DOHH2 (cell line): ENCODE results near the gene KCNK1.

ENCODE experiments used
- H3F3A ChIP-seq: fragments of 200-600 bp; sonication (generic), shearing (Covaris generic); 2 replicates; pipeline ENCODE4 v1.6.0; 2016; ENCODE audit warnings: antibody characterized with exemption, mild to moderate bottlenecking; ENCODE audit not compliant: control insufficient read depth, insufficient read depth
- H3K27ac ChIP-seq: fragments of 200-600 bp; sonication (generic); 2 replicates; pipeline ENCODE4 v1.5.1; 2014; ENCODE audit warnings: low read depth, mild to moderate bottlenecking, low read length, moderate library complexity
- H3K27me3 ChIP-seq: fragments of 200-600 bp; sonication (generic); 2 replicates; pipeline ENCODE4 v1.6.1; 2014; ENCODE audit warnings: mild to moderate bottlenecking, low read length, mixed read lengths; ENCODE audit not compliant: control insufficient read depth
- H3K36me3 ChIP-seq: fragments of 200-600 bp; sonication (generic); 2 replicates; pipeline ENCODE4 v1.6.1; 2014; ENCODE audit warnings: mild to moderate bottlenecking, low read length, moderate library complexity, mixed read lengths; ENCODE audit not compliant: control insufficient read depth
- H3K4me1 ChIP-seq: fragments of 200-600 bp; sonication (generic); 2 replicates; pipeline ENCODE4 v1.6.1; 2014; ENCODE audit warnings: mild to moderate bottlenecking, low read length, mixed read lengths; ENCODE audit not compliant: control insufficient read depth
- H3K4me2 ChIP-seq: fragments of 200-600 bp; sonication (generic); 2 replicates; pipeline ENCODE4 v1.6.0; 2014; ENCODE audit warnings: mild to moderate bottlenecking, low read length, moderate library complexity
- H3K4me3 ChIP-seq: fragments of 200-600 bp; sonication (generic); 2 replicates; pipeline ENCODE4 v1.5.1; 2014; ENCODE audit warnings: mild to moderate bottlenecking, low read length, mixed read lengths
- H3K79me2 ChIP-seq: fragments of 200-600 bp; sonication (generic); 2 replicates; pipeline ENCODE4 v1.6.1; 2014; ENCODE audit warnings: mild to moderate bottlenecking, low read length, mixed read lengths; ENCODE audit not compliant: control insufficient read depth
- H3K9me2 ChIP-seq: fragments of 200-600 bp; sonication (generic); replicated peaks from 2 replicates; pipeline ENCODE4 v1.6.1; 2014; ENCODE audit warnings: mild to moderate bottlenecking, low read length, mixed read lengths; ENCODE audit not compliant: control insufficient read depth
- H3K9me3 ChIP-seq: fragments of 200-600 bp; sonication (generic); 2 replicates; pipeline ENCODE4 v1.6.1; 2014; ENCODE audit warnings: antibody characterized with exemption, low read length, mixed read lengths; ENCODE audit not compliant: control insufficient read depth, insufficient read depth
- H4K20me1 ChIP-seq: fragments of 200-600 bp; sonication (generic); 2 replicates; pipeline ENCODE4 v1.6.0; 2014; ENCODE audit warnings: low read depth, mild to moderate bottlenecking, antibody characterized with exemption, low read length, moderate library complexity; ENCODE audit not compliant: control insufficient read depth, insufficient read depth
- EZH2phosphoT487 ChIP-seq: fragments of 200-600 bp; sonication (generic); IDR thresholded peaks from 2 replicates; pipeline ENCODE4 v1.6.1; 2017; ENCODE audit warnings: borderline replicate concordance, mild to moderate bottlenecking, antibody characterized with exemption, low read length, moderate library complexity, mixed read lengths
- TF ChIP-seq, protein P1 (sequence below): fragments of 200-600 bp; sonication (generic); IDR thresholded peaks from one replicate; pipeline ENCODE4 v1.5.1; 2014; ENCODE audit warnings: antibody characterized with exemption, mild to moderate bottlenecking, low read depth, low read length; ENCODE audit not compliant: poor library complexity, severe bottlenecking

KCNK1 gene

DNA sequence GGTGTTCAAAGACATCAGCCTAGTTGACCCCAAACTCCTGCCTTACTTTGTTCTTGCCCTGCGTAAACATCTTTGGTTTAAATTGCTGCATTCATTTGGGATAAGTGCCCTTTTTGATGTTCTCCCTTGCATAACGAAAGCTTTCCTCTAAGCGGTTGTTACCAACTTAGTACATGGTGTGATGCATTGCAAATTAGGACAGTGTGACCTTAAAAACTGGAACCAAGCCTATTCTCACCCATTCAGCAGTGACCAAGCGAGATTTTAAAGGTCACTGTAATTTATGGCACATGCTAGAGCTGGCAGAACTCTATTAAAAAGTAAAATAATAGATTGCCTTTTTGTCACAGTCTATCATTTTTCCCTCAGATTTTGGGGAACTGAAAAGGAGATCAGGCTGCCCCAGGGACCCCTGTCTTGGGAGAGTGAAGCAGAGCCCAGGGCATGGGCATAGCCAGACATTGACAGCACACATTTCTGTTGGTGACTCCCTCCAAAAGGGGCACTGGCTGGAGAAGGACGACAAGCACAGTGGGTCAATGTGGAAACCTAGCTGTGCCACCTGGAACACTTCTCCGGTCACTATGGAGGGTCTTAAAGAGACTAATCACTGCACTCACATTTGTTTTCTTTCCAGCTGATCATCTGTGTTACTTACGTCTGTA, 63.9 kb downstream of the KCNK1 start:
- Histone ChIP-seq H3K79me2 (no peaks in the 10 kb centered on the region), H3K9me2 (no peaks in the 10 kb centered on the region), H3K27ac (no peak overlapping the region), H3K4me1 (no peaks in the 10 kb centered on the region), H3K4me3 (no peak overlapping the region), H3K4me2 (no peak overlapping the region), H3F3A (no peaks in the 10 kb centered on the region), H3K27me3 (no peaks in the 10 kb centered on the region), H3K9me3 (no peaks in the 10 kb centered on the region), H3K36me3 (no peaks in the 10 kb centered on the region), H4K20me1 (no peaks in the 10 kb centered on the region)
- no peak for TF ChIP-seq EZH2phosphoT487
- TF ChIP-seq, protein P1, sequence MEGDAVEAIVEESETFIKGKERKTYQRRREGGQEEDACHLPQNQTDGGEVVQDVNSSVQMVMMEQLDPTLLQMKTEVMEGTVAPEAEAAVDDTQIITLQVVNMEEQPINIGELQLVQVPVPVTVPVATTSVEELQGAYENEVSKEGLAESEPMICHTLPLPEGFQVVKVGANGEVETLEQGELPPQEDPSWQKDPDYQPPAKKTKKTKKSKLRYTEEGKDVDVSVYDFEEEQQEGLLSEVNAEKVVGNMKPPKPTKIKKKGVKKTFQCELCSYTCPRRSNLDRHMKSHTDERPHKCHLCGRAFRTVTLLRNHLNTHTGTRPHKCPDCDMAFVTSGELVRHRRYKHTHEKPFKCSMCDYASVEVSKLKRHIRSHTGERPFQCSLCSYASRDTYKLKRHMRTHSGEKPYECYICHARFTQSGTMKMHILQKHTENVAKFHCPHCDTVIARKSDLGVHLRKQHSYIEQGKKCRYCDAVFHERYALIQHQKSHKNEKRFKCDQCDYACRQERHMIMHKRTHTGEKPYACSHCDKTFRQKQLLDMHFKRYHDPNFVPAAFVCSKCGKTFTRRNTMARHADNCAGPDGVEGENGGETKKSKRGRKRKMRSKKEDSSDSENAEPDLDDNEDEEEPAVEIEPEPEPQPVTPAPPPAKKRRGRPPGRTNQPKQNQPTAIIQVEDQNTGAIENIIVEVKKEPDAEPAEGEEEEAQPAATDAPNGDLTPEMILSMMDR, result no peak

DNA sequence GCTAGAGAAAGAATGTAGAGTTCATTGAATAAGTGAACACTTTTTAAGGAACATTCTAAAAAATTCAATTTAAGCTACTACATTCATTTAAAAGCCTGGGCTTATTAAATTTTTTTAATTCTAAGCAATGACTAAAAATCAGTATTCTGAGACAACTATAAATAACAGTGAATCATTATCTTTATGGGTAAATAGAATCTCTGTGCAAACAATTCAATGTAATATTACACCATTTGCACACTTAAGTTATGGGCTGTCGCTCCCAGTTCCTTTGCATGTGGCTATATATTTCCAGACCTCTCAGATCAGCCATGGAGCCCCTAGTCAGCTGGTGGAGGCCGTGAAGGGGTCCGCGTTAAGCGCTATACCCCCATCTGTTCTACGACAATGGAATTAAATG, 65.1 kb downstream of the KCNK1 start:
- no peak for TF ChIP-seq EZH2phosphoT487
- TF ChIP-seq, protein P1, result no peak
- Histone ChIP-seq H3K4me3 (no peak overlapping the region), H3K27ac (no peak overlapping the region), H3K4me2 (no peak overlapping the region), H3K4me1 (no peaks in the 10 kb centered on the region), H3K79me2 (no peaks in the 10 kb centered on the region), H3K9me2 (no peaks in the 10 kb centered on the region), H4K20me1 (no peaks in the 10 kb centered on the region), H3K27me3 (no peaks in the 10 kb centered on the region), H3K9me3 (no peaks in the 10 kb centered on the region), H3K36me3 (no peaks in the 10 kb centered on the region), H3F3A (no peaks in the 10 kb centered on the region)

DNA sequence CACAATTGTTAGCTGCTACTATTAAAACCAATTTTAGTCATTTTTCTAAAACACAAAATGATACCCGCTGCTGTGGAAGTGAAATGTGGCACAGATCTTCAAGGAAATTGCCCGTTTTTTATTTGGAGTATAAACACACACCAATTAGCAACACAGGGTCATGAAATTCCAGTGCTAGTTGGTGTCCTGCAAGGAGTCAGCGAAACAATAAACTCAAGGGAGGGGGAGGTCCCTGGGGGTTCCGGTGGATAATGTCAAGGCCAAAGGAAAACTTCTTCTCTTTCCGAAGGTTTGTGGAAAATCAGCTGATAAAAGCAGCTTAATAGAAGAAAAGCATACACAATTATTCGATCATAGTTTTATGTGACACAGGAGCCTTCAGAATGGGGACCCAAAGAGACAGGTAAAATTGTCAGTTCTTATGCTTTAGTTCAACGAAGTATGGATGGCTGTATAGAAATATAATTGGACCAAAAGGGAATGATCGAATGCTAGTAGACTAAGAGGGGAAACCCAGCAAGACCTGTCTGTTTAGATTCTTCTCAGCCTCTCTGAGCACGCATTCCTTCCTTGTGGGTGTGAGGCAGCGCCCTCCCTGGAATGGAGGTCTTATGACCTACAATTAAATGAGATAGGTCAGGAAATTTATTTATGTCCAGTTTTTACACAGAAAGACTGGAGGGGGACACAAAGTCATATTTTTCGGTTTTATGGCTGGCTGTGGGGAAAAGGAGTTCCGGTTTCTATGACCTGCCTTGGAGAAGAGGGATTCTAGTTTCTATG, 65.9 kb downstream of the KCNK1 start:
- no peak overlapping the region for H3K4me3 ChIP-seq

More for the DNA sequence above, 65.9 kb downstream of the KCNK1 start:
- H3K4me2 ChIP-seq, result no peak overlapping the region
- no peaks in the 10 kb centered on the region for H3K36me3 ChIP-seq
- no peaks in the 10 kb centered on the region for H3K27me3 ChIP-seq
- H4K20me1 ChIP-seq, result no peaks in the 10 kb centered on the region
- no peaks in the 10 kb centered on the region for H3K9me3 ChIP-seq
- no peaks in the 10 kb centered on the region for H3K4me1 ChIP-seq
- H3K9me2 ChIP-seq, result no peaks in the 10 kb centered on the region
- no peaks in the 10 kb centered on the region for H3F3A ChIP-seq
- no peaks in the 10 kb centered on the region for H3K79me2 ChIP-seq
- no peak overlapping the region for H3K27ac ChIP-seq
- TF ChIP-seq, protein P1, result no peak
- no peak for TF ChIP-seq EZH2phosphoT487
